Panc1 (cell line): ENCODE data around the gene CLPTM1.

Source experiments
- CTCF ChIP-seq: fragments of 450-650 bp; IDR thresholded peaks from 2 replicates; pipeline ENCODE4 v1.5.1; 2017; ENCODE audit warnings: mild to moderate bottlenecking
- POLR2AphosphoS5 ChIP-seq: IDR thresholded peaks from 2 replicates; pipeline ENCODE4 v1.6.1; 2012; ENCODE audit warnings: mild to moderate bottlenecking, low read depth, low read length, moderate library complexity
- TF ChIP-seq, protein P1 (sequence below), 2 experiments: IDR thresholded peaks; 2 replicates each; pipeline ENCODE4 v1.6.1; 2011 to 2012; ENCODE audit warnings: low read depth in 2 of 2, control low read depth in 1 of 2, low read length in 1 of 2, mild to moderate bottlenecking in 1 of 2, moderate library complexity in 1 of 2; ENCODE audit not compliant: insufficient read depth in 1 of 2

GRCh38 chr19:44947041-44947581 is 8.1 kb upstream of the CLPTM1 start:
- no peak for TF ChIP-seq CTCF
- TF ChIP-seq, protein P1, sequence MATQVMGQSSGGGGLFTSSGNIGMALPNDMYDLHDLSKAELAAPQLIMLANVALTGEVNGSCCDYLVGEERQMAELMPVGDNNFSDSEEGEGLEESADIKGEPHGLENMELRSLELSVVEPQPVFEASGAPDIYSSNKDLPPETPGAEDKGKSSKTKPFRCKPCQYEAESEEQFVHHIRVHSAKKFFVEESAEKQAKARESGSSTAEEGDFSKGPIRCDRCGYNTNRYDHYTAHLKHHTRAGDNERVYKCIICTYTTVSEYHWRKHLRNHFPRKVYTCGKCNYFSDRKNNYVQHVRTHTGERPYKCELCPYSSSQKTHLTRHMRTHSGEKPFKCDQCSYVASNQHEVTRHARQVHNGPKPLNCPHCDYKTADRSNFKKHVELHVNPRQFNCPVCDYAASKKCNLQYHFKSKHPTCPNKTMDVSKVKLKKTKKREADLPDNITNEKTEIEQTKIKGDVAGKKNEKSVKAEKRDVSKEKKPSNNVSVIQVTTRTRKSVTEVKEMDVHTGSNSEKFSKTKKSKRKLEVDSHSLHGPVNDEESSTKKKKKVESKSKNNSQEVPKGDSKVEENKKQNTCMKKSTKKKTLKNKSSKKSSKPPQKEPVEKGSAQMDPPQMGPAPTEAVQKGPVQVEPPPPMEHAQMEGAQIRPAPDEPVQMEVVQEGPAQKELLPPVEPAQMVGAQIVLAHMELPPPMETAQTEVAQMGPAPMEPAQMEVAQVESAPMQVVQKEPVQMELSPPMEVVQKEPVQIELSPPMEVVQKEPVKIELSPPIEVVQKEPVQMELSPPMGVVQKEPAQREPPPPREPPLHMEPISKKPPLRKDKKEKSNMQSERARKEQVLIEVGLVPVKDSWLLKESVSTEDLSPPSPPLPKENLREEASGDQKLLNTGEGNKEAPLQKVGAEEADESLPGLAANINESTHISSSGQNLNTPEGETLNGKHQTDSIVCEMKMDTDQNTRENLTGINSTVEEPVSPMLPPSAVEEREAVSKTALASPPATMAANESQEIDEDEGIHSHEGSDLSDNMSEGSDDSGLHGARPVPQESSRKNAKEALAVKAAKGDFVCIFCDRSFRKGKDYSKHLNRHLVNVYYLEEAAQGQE (IDR thresholded peaks at IDR 0.05; ENCODE audit: insufficient read depth in 1 of 2, low read depth in 2 of 2, low read length in 1 of 2): no peak
- TF ChIP-seq POLR2AphosphoS5: no peak
